Hematopoietic multipotent progenitor cell treated with erythropoietin and hydrocortisone succinate and interleukin-3 and kit ligand, for 4 days (in vitro differentiated cells): ENCODE data around the gene OTC.

Experiments
- DNase-seq: peaks from one replicate; pipeline ENCODE4 v3.0.0-alpha.2; 2015

OTC gene

GRCh38 chrX:38468563-38469157, 116.3 kb downstream of the OTC start:
- DNase-seq, result no peak
